Body of pancreas (tissue), 4 donors: Measurements from ENCODE around the gene CAPN10.

Source experiments
- POLR2A ChIP-seq, 3 donors: fragments of 450-650 bp; IDR thresholded peaks; one replicate each; pipeline ENCODE4 v1.6.1; 2016; ENCODE audit warnings: antibody characterized with exemption in 3 of 3, mild to moderate bottlenecking in 2 of 3
- TF ChIP-seq, protein P1 (sequence below), 7 experiments: fragments of 450-650 bp in 4 of 7; fragments of 200-600 bp in 3 of 7; sonication (generic) in 3 of 7; IDR thresholded peaks; one replicate each; pipeline ENCODE4 v1.5.1; 2016 to 2019; ENCODE audit warnings: antibody characterized with exemption in 7 of 7

DNA sequence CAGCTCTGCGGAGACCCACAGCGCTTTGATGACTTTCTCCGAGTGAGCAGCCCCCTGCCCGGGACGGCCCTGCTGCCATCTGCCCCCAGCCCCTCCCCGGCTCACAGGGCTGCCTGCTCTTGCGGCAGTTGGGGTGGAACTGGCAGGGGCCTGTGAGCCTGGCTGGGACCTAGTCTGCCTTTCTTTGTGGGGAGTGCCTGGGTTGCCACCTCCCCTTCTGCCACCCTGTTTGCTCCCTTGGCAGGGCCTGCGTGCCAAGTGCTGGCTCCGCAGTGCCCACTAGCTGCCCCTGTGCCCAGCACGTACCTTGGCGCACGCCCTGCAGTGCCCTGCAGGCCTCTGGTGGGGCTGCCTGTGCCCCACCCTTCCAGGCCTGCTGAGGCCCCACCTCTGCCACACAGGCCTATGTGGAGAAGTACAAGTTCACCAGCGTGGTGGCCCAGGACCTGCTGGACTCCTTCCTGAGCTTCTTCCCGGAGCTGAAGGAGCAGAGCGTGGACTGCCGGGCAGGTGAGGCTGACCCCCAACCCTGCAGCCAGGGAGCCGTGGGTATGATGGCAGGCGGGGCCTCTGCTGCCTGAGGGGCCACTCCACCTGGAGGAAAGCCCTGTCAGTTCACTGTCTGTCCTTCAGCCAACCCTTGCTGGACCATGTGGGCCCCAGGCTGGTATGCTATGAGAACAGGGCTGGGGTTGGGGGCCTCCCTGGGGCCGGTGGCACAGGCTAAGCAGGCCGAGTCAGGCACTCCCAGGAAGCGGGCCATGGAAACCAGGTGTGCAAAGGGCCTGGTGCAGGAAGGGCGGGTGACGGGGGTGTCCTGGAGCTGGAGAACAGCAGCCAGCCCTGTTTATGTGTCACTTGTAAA lies 11.2 kb upstream of the CAPN10 start:
- TF ChIP-seq, protein P1, sequence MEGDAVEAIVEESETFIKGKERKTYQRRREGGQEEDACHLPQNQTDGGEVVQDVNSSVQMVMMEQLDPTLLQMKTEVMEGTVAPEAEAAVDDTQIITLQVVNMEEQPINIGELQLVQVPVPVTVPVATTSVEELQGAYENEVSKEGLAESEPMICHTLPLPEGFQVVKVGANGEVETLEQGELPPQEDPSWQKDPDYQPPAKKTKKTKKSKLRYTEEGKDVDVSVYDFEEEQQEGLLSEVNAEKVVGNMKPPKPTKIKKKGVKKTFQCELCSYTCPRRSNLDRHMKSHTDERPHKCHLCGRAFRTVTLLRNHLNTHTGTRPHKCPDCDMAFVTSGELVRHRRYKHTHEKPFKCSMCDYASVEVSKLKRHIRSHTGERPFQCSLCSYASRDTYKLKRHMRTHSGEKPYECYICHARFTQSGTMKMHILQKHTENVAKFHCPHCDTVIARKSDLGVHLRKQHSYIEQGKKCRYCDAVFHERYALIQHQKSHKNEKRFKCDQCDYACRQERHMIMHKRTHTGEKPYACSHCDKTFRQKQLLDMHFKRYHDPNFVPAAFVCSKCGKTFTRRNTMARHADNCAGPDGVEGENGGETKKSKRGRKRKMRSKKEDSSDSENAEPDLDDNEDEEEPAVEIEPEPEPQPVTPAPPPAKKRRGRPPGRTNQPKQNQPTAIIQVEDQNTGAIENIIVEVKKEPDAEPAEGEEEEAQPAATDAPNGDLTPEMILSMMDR (IDR thresholded peaks at IDR 0.05), result no peak
- no peak for TF ChIP-seq POLR2A (IDR thresholded peaks at IDR 0.05)
